H1 (cell line): ENCODE results near the gene ASCC1. TPM values are rescaled to one million over a fixed set of nuclear protein-coding genes. Genes with fewer than 3 reads are reported as not detected.

Experiments used
- CTCF ChIA-PET: fragments of 300-600 bp; sonication (Branson Sonifier 250); formaldehyde crosslinking; loops from one replicate; lab custom pipeline; 2021; ENCODE audit not compliant: partially characterized antibody; lab: Charles Lee
- POLR2A ChIA-PET: fragments of 300-600 bp; sonication (Branson Sonifier 250); formaldehyde crosslinking; loops from one replicate; lab custom pipeline; 2021; ENCODE audit warnings: inconsistent platforms; ENCODE audit not compliant: partially characterized antibody; lab: Charles Lee
- DNase-seq, 2 experiments: peaks; one replicate each; pipeline versions ENCODE4 v3.0.0 to v3.0.0-alpha.2; 2010 to 2022; ENCODE audit warnings: low spot score in 2 of 2, low read depth in 1 of 2, mixed read lengths in 1 of 2
- FAIRE-seq: peaks from 2 replicates; lab custom pipeline; 2011; peaks lifted over from hg19 to GRCh38; lab: Jason Lieb, UNC
- H2AFZ ChIP-seq: 2 replicates; pipeline ENCODE4 v1.8.1; 2012; ENCODE audit warnings: low read length, inconsistent platforms
- H2AK5ac ChIP-seq: 2 replicates; pipeline ENCODE4 v1.6.1; 2013; ENCODE audit warnings: low read depth, low read length
- H2BK120ac ChIP-seq: replicated peaks from 2 replicates; pipeline ENCODE3; 2013; ENCODE audit warnings: low read depth, low read length, inconsistent platforms
- H2BK12ac ChIP-seq: 2 replicates; pipeline ENCODE4 v1.6.1; 2013; ENCODE audit warnings: low read depth, low read length
- H2BK15ac ChIP-seq: 2 replicates; pipeline ENCODE4 v1.6.1; 2013; ENCODE audit warnings: low read length
- H2BK20ac ChIP-seq: 2 replicates; pipeline ENCODE4 v1.6.1; 2013; ENCODE audit warnings: low read length
- H2BK5ac ChIP-seq: 2 replicates; pipeline ENCODE4 v1.6.1; 2013; ENCODE audit warnings: low read depth, low read length
- H3K14ac ChIP-seq: 2 replicates; pipeline ENCODE4 v1.6.1; 2013; ENCODE audit warnings: inconsistent platforms; ENCODE audit not compliant: insufficient read length
- H3K18ac ChIP-seq: 2 replicates; pipeline ENCODE4 v1.6.1; 2013; ENCODE audit warnings: low read length; ENCODE audit errors: extremely low read depth
- H3K23ac ChIP-seq: 2 replicates; pipeline ENCODE4 v1.6.1; 2013; ENCODE audit warnings: inconsistent platforms; ENCODE audit not compliant: insufficient read length
- H3K23me2 ChIP-seq: 2 replicates; pipeline ENCODE4 v1.6.1; 2013; ENCODE audit warnings: low read depth, low read length
- H3K27ac ChIP-seq: 2 replicates; pipeline ENCODE4 v1.6.1; 2011; ENCODE audit warnings: low read depth, low read length, inconsistent platforms
- H3K27me3 ChIP-seq, 4 experiments: replicated peaks in 1 of 4; 1 replicate in 1 of 4; 2 replicates in 3 of 4; pipeline versions ENCODE4 v1.6.1 to v1.8.1; 2011 to 2013; ENCODE audit warnings: low read length in 3 of 4, mild to moderate bottlenecking in 3 of 4, inconsistent platforms in 2 of 4, mixed read lengths in 2 of 4, moderate library complexity in 1 of 4; ENCODE audit not compliant: control insufficient read depth in 3 of 4, insufficient read depth in 3 of 4; ENCODE audit errors: extremely low read depth in 1 of 4
- H3K36me3 ChIP-seq, 4 experiments: 2 replicates each; pipeline versions ENCODE4 v1.6.1 to v1.8.1; 2011 to 2013; ENCODE audit warnings: mild to moderate bottlenecking in 4 of 4, low read length in 3 of 4, moderate library complexity in 2 of 4, control low read depth in 1 of 4, inconsistent platforms in 1 of 4; ENCODE audit not compliant: insufficient read depth in 4 of 4, control insufficient read depth in 2 of 4
- H3K4ac ChIP-seq: replicated peaks from 2 replicates; pipeline ENCODE3; 2013; ENCODE audit warnings: low read length, low read depth, mixed read lengths, inconsistent platforms; ENCODE audit not compliant: insufficient read length
- H3K4me1 ChIP-seq, 4 experiments: replicated peaks in 1 of 4; 1 replicate in 1 of 4; 2 replicates in 3 of 4; pipeline versions ENCODE4 v1.6.1 to v1.8.1; 2011 to 2013; ENCODE audit warnings: low read length in 3 of 4, inconsistent platforms in 2 of 4, mixed read lengths in 1 of 4; ENCODE audit not compliant: insufficient read depth in 4 of 4, control insufficient read depth in 3 of 4
- H3K4me2 ChIP-seq, 2 experiments: 2 replicates each; pipeline versions ENCODE4 v1.6.1 to v1.8.1; 2011 to 2013; ENCODE audit warnings: low read depth in 2 of 2, low read length in 2 of 2, control low read depth in 1 of 2, inconsistent platforms in 1 of 2, mild to moderate bottlenecking in 1 of 2; ENCODE audit not compliant: insufficient read depth in 1 of 2
- H3K4me3 ChIP-seq, 4 experiments: fragments of 200-600, 300-600 bp in 1 of 4; sonication (generic), shearing (Covaris generic), sonication (Bioruptor Twin) in 1 of 4; 2 replicates each; pipeline versions ENCODE4 v1.5.1 to v1.8.1; 2011 to 2016; ENCODE audit warnings: low read length in 4 of 4, low read depth in 3 of 4, control low read depth in 2 of 4, inconsistent platforms in 2 of 4, mild to moderate bottlenecking in 2 of 4, mixed read lengths in 1 of 4, moderate library complexity in 1 of 4; ENCODE audit not compliant: insufficient read depth in 2 of 4; ENCODE audit errors: extremely low read depth in 1 of 4
- H3K56ac ChIP-seq: replicated peaks from 2 replicates; pipeline ENCODE3; 2013; ENCODE audit warnings: low read depth, mild to moderate bottlenecking, mixed read lengths, low read length, inconsistent platforms; ENCODE audit not compliant: insufficient read length
- H3K79me1 ChIP-seq: 2 replicates; pipeline ENCODE4 v1.6.1; 2013; ENCODE audit warnings: low read depth, low read length, control low read depth
- H3K79me2 ChIP-seq, 2 experiments: 2 replicates each; pipeline versions ENCODE4 v1.6.1 to v1.8.1; 2012 to 2013; ENCODE audit warnings: low read length in 2 of 2, mild to moderate bottlenecking in 2 of 2, inconsistent platforms in 1 of 2; ENCODE audit not compliant: insufficient read depth in 2 of 2, control insufficient read depth in 1 of 2
- H3K9ac ChIP-seq, 4 experiments: replicated peaks in 1 of 4; 1 replicate in 1 of 4; 2 replicates in 3 of 4; pipeline versions ENCODE4 v1.6.1 to v1.8.1; 2011 to 2013; ENCODE audit warnings: low read depth in 3 of 4, low read length in 3 of 4, control low read depth in 2 of 4, mild to moderate bottlenecking in 2 of 4, moderate library complexity in 2 of 4, inconsistent platforms in 1 of 4; ENCODE audit errors: extremely low read depth in 1 of 4
- H3K9me3 ChIP-seq, 2 experiments: 2 replicates each; pipeline versions ENCODE4 v1.6.1 to v1.8.1; 2012 to 2013; ENCODE audit warnings: mild to moderate bottlenecking in 2 of 2, moderate library complexity in 2 of 2, control low read depth in 1 of 2, inconsistent platforms in 1 of 2, low read depth in 1 of 2, low read length in 1 of 2, mixed read lengths in 1 of 2; ENCODE audit not compliant: insufficient read depth in 2 of 2
- H4K20me1 ChIP-seq, 2 experiments: replicated peaks in 1 of 2; 2 replicates each; pipeline versions ENCODE3 to v1.8.1; 2011 to 2013; ENCODE audit warnings: inconsistent platforms in 2 of 2, low read length in 2 of 2, mild to moderate bottlenecking in 1 of 2; ENCODE audit not compliant: insufficient read depth in 2 of 2, control insufficient read depth in 1 of 2
- H4K5ac ChIP-seq: 2 replicates; pipeline ENCODE4 v1.6.1; 2013; ENCODE audit warnings: low read length, low read depth, mixed read lengths, inconsistent platforms; ENCODE audit not compliant: insufficient read length
- H4K8ac ChIP-seq: 2 replicates; pipeline ENCODE4 v1.8.0; 2013; ENCODE audit warnings: mild to moderate bottlenecking, moderate library complexity, low read length, inconsistent platforms; ENCODE audit not compliant: insufficient read depth; ENCODE audit errors: extremely low read depth
- H4K91ac ChIP-seq: replicated peaks from 2 replicates; pipeline ENCODE3; 2013; ENCODE audit warnings: low read length, mixed read lengths, inconsistent platforms; ENCODE audit not compliant: insufficient read length
- CBX5 ChIP-seq: fragments of 300-800, 300-1000 bp; sonication (generic); IDR thresholded peaks from 2 replicates; pipeline ENCODE4 v1.7.1; 2016; ENCODE audit warnings: antibody characterized with exemption, low read length, low read depth
- CEBPB ChIP-seq: IDR thresholded peaks from 2 replicates; pipeline ENCODE4 v1.6.1; 2012; ENCODE audit warnings: low read depth, low read length
- CHD1 ChIP-seq: IDR thresholded peaks from 2 replicates; pipeline ENCODE4 v1.6.1; 2012; ENCODE audit warnings: low read depth, low read length, improper control_type of control experiment
- SRF ChIP-seq: IDR thresholded peaks from 2 replicates; pipeline ENCODE4 v1.6.1; 2011; ENCODE audit warnings: mild to moderate bottlenecking, low read depth, low read length, moderate library complexity
- TAF7 ChIP-seq: optimal IDR thresholded peaks from 2 replicates; pipeline ENCODE3; 2011; ENCODE audit warnings: low read depth, mild to moderate bottlenecking, inconsistent platforms, low read length, moderate library complexity, borderline replicate concordance
- TEAD4 ChIP-seq: IDR thresholded peaks from 2 replicates; pipeline ENCODE4 v1.6.1; 2012; ENCODE audit warnings: low read depth, low read length, inconsistent platforms, mixed read lengths
- WGBS, 2 experiments: shearing (Covaris generic) in 1 of 2; methylation state at CpG; one replicate each; pipeline versions ENCODE4 v1.1.6 to v1.1.7; 2013 to 2015; ENCODE audit warnings: low lambda C conversion rate in 2 of 2, mixed read lengths in 2 of 2, inconsistent platforms in 1 of 2, low coverage in 1 of 2, missing lambda C conversion rate in 1 of 2; ENCODE audit not compliant: insufficient replicate concordance in 2 of 2, insufficient coverage in 1 of 2, insufficient read length in 1 of 2; ENCODE audit errors: extremely low coverage in 1 of 2, missing lambda C conversion rate in 1 of 2; 5-methylcytosine and 5-hydroxymethylcytosine counted together
- polyA plus RNA-seq, 7 experiments: library from polyadenylated mRNA; depleted of rRNA in 3 of 7; stranded (reverse) in 5 of 7; unstranded in 2 of 7; fragments of >200 nt in 5 of 7; fragments of 200-250 nt in 2 of 7; gene quantifications; 1 replicate in 5 of 7; 2 replicates in 1 of 7; 4 replicates in 1 of 7; pipeline versions ENCODE4 v1.2.1 to v1.2.3, GENCODE V29; 2011 to 2013; ENCODE audit warnings: missing spikeins in 2 of 7, mixed read lengths in 2 of 7
- total RNA-seq: library from RNA; stranded (reverse); fragmentation: NEBNext Ultra II Directional; extraction: Animal tissue kit (Norgen Biotek cat#: 25700); gene quantifications from 2 replicates; pipeline ENCODE4 v1.2.1, GENCODE V29; 2021

ASCC1 gene
- total and polyA plus RNA-seq, 2 of the 8 experiments (the other 6 are each of a cell fraction or from before 2014, with no cell fraction given): 25.6 to 35.8 TPM

DNA sequence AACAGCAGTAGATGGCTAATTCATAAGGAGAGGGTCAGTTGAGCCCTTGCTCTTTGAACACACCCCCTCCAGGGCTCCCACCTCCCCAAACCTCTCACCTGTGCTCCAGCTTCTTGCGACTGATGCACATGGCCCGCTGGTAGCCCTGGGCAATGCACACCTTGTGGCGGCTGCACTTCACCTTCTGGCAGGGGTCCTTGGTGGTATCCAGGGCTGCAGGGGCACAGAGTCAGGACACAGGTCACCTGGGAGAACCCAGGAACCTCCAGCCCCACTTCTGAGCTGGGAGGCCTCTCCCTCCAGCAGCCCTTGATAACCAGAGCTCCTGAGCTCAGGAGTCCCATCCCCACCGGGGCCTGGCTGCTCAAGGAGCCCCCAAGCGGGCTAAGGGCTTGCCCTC is 144.0 kb downstream of the ASCC1 start:
- H3K23ac ChIP-seq: no peak overlapping the region
- H3K56ac ChIP-seq: no peak overlapping the region
- H3K18ac ChIP-seq: no peak overlapping the region
- ChIA-PET CTCF (interaction anchor here (0.8 to 10.2 kb wide), 8 partner anchors 10 to 256 kb away, joined by 3 to 100 read pairs (median 9); no protein-coding TSS in a partner anchor), POLR2A (no interaction called here)
- no peak overlapping the region for H4K91ac ChIP-seq
- no peak overlapping the region for H3K4ac ChIP-seq
- no peaks in the 10 kb centered on the region for H3K79me2 ChIP-seq
- no peak overlapping the region for H4K5ac ChIP-seq
- no peak overlapping the region for H2BK12ac ChIP-seq
- no peaks in the 10 kb centered on the region for H3K9me3 ChIP-seq
- DNase-seq (no peak), FAIRE-seq (no peak)
- H3K79me1 ChIP-seq: no peaks in the 10 kb centered on the region
- H2AK5ac ChIP-seq: no peak overlapping the region
- no peak overlapping the region for H2BK5ac ChIP-seq
- no peaks in the 10 kb centered on the region for H4K20me1 ChIP-seq
- H3K4me3 ChIP-seq: no peak overlapping the region
- no peak overlapping the region for H2AFZ ChIP-seq
- no peaks in the 10 kb centered on the region for H3K36me3 ChIP-seq
- H2BK15ac ChIP-seq: no peak overlapping the region
- peaks cover 0 to 3% (median 0%) of the 10 kb centered on the region in 4 experiments; a peak in 3 of 7 replicates for H3K4me1 ChIP-seq
- H2BK20ac ChIP-seq: no peak overlapping the region
- H3K23me2 ChIP-seq: no peaks in the 10 kb centered on the region
- H3K4me2 ChIP-seq: no peak overlapping the region
- H2BK120ac ChIP-seq: no peak overlapping the region
- H4K8ac ChIP-seq: peak overlapping the region; percentile 2; the same call in 1 of the 2 replicates
- no peak overlapping the region for H3K9ac ChIP-seq
- H3K14ac ChIP-seq: no peak overlapping the region
- WGBS, 2 experiments: 96% methylated on average over 5 of the region's 5 CpGs; no CpG with 5 or more reads in 1 of the 2 experiments
- no peak overlapping the region for H3K27ac ChIP-seq
- H3K27me3 ChIP-seq: no peaks in the 10 kb centered on the region
- no peak for TF ChIP-seq SRF
- no peak for TF ChIP-seq CEBPB
- no peak for TF ChIP-seq CHD1
- no peak for TF ChIP-seq TEAD4
- no peak for TF ChIP-seq CBX5
- TF ChIP-seq TAF7: no peak
